Suppressor macrophage (primary cell): ENCODE data around the gene SOWAHB.

Experiments used
- DNase-seq, 4 experiments: peaks; one replicate each; pipeline ENCODE4 v3.0.0-alpha.2; 2020 to 2022

Gene SOWAHB

GRCh38 chr4:76850010-76850441 lies 47.9 kb downstream of the SOWAHB start:
- no peak for DNase-seq
